Endothelial cell of umbilical vein (primary cell): ENCODE results near the gene STAU1. TPM values are rescaled to one million over a fixed set of nuclear protein-coding genes. Genes with fewer than 3 reads are reported as not detected.

Experiments used
- BruUV-seq: library from RNA; stranded (reverse); fragments of 400-500 nt; replicated peaks from 2 replicates; lab custom pipeline; 2021; lab: Mats Ljungman, UMichigan
- CTCF ChIA-PET: fragments of 300-600, 350-600 bp; sonication (Branson Sonifier 250); formaldehyde crosslinking; loops from one replicate; lab custom pipeline; 2021; ENCODE audit warnings: antibody characterized with exemption, inconsistent platforms; lab: Charles Lee
- POLR2A ChIA-PET: fragments of 300-600, 350-600 bp; sonication (Branson Sonifier 250); formaldehyde crosslinking; loops from one replicate; lab custom pipeline; 2021; ENCODE audit warnings: antibody characterized with exemption, inconsistent platforms; lab: Charles Lee
- DNase-seq: peaks from one replicate; pipeline ENCODE4 v3.0.0-alpha.2; 2011; ENCODE audit warnings: low read depth, low spot score
- FAIRE-seq: peaks from 2 replicates; lab custom pipeline; 2011; peaks lifted over from hg19 to GRCh38; lab: Jason Lieb, UNC
- H2AFZ ChIP-seq: 2 replicates; pipeline ENCODE4 v1.6.0; 2012; ENCODE audit warnings: low read depth, low read length, control low read depth, inconsistent platforms
- H3K27ac ChIP-seq: 2 replicates; pipeline ENCODE4 v1.5.1; 2011; ENCODE audit warnings: low read depth, mild to moderate bottlenecking, control low read depth, low read length, moderate library complexity; ENCODE audit not compliant: insufficient read depth
- H3K27me3 ChIP-seq, 2 experiments: 2 replicates each; pipeline versions ENCODE4 v1.6.0 to v1.6.1; 2011; ENCODE audit warnings: low read length in 2 of 2, mixed read lengths in 1 of 2; ENCODE audit not compliant: control insufficient read depth in 2 of 2, insufficient read depth in 2 of 2
- H3K36me3 ChIP-seq, 2 experiments: 2 replicates in 1 of 2; 3 replicates in 1 of 2; pipeline ENCODE4 v1.5.1; 2011; ENCODE audit warnings: low read length in 2 of 2, mild to moderate bottlenecking in 1 of 2, moderate library complexity in 1 of 2; ENCODE audit not compliant: control insufficient read depth in 2 of 2, insufficient read depth in 2 of 2; ENCODE audit errors: extremely low read depth in 1 of 2
- H3K4me1 ChIP-seq: 3 replicates; pipeline ENCODE4 v1.5.1; 2011; ENCODE audit warnings: mild to moderate bottlenecking, low read length; ENCODE audit not compliant: control insufficient read depth, insufficient read depth; ENCODE audit errors: extremely low read depth
- H3K4me2 ChIP-seq: 2 replicates; pipeline ENCODE4 v1.6.1; 2011; ENCODE audit warnings: low read length, control low read depth, mixed read lengths; ENCODE audit not compliant: insufficient read depth
- H3K4me3 ChIP-seq, 3 experiments: fragments of 200-600 bp in 1 of 3; sonication (generic), shearing (Covaris generic) in 1 of 3; replicated peaks in 1 of 3; 2 replicates each; pipeline ENCODE4 v1.5.1; 2011 to 2016; ENCODE audit warnings: control low read depth in 3 of 3, low read length in 3 of 3, mild to moderate bottlenecking in 2 of 3, inconsistent platforms in 1 of 3, low read depth in 1 of 3, moderate library complexity in 1 of 3; ENCODE audit not compliant: insufficient read depth in 1 of 3
- H3K79me2 ChIP-seq: 2 replicates; pipeline ENCODE4 v1.6.0; 2012; ENCODE audit warnings: low read length, inconsistent platforms; ENCODE audit not compliant: control insufficient read depth, insufficient read depth
- H3K9ac ChIP-seq: replicated peaks from 2 replicates; pipeline ENCODE3; 2011; ENCODE audit warnings: low read length, control low read depth; ENCODE audit not compliant: insufficient read depth; ENCODE audit errors: extremely low read depth
- H3K9me1 ChIP-seq: replicated peaks from 3 replicates; pipeline ENCODE4 v1.6.0; 2011; ENCODE audit warnings: mild to moderate bottlenecking, low read length; ENCODE audit not compliant: control insufficient read depth, insufficient read depth; ENCODE audit errors: extremely low read depth
- H3K9me3 ChIP-seq: replicated peaks from 2 replicates; pipeline ENCODE4 v1.5.1; 2012; ENCODE audit warnings: low read length, inconsistent platforms; ENCODE audit not compliant: control insufficient read depth, insufficient read depth
- H4K20me1 ChIP-seq: replicated peaks from 2 replicates; pipeline ENCODE3; 2011; ENCODE audit warnings: mild to moderate bottlenecking, low read length; ENCODE audit not compliant: control insufficient read depth, insufficient read depth; ENCODE audit errors: extremely low read depth
- CTCF ChIP-seq, 2 donors: IDR thresholded peaks; 1 replicate in 1 of 2; 2 replicates in 1 of 2; pipeline ENCODE4 v1.5.1; 2011; ENCODE audit warnings: low read length in 2 of 2, mild to moderate bottlenecking in 2 of 2, moderate library complexity in 2 of 2, control low read depth in 1 of 2, inconsistent platforms in 1 of 2, low read depth in 1 of 2; ENCODE audit not compliant: insufficient read depth in 1 of 2; ENCODE audit errors: extremely low read depth in 1 of 2
- EZH2 ChIP-seq: IDR thresholded peaks from 2 replicates; pipeline ENCODE4 v1.6.1; 2012; ENCODE audit warnings: borderline replicate concordance, low read depth, mild to moderate bottlenecking, moderate library complexity, low read length, inconsistent platforms; ENCODE audit not compliant: severe bottlenecking
- FOS ChIP-seq: IDR thresholded peaks from 2 replicates; pipeline ENCODE4 v1.6.1; 2011; ENCODE audit warnings: mild to moderate bottlenecking, low read length, moderate library complexity, borderline replicate concordance; ENCODE audit not compliant: insufficient read depth
- GATA2 ChIP-seq: IDR thresholded peaks from 2 replicates; pipeline ENCODE4 v1.7.0; 2011; ENCODE audit warnings: low read depth, mild to moderate bottlenecking, moderate library complexity, mixed read lengths, low read length; ENCODE audit not compliant: insufficient read length, insufficient read depth
- JUN ChIP-seq: IDR thresholded peaks from 2 replicates; pipeline ENCODE4 v1.6.1; 2011; ENCODE audit warnings: borderline replicate concordance, low read depth; ENCODE audit not compliant: insufficient read length, insufficient read depth
- MYC ChIP-seq: IDR thresholded peaks from one replicate; pipeline ENCODE4 v1.6.1; 2011; ENCODE audit warnings: mild to moderate bottlenecking, low read depth, low read length
- POLR2A ChIP-seq: IDR thresholded peaks from 2 replicates; pipeline ENCODE4 v1.6.1; 2012; ENCODE audit warnings: low read depth, mild to moderate bottlenecking, control low read depth, low read length
- POLR2AphosphoS5 ChIP-seq: IDR thresholded peaks from 2 replicates; pipeline ENCODE4 v1.6.1; 2012; ENCODE audit warnings: low read depth, mild to moderate bottlenecking, control low read depth, low read length, moderate library complexity; ENCODE audit not compliant: insufficient read depth
- dilution Hi-C: fragments of 300-500 bp; cut with MboI; formaldehyde crosslinking; loops from one replicate; pipeline ENCODE4 v1.15.0; 2019; ENCODE audit warnings: low sequenced_read_pairs; ENCODE audit not compliant: extremely low pct_ligation_motif_present
- intact Hi-C: fragments of 100-400 bp; cut with micrococcal nuclease; formaldehyde crosslinking; loops from one replicate; pipeline ENCODE4 v1.10.0; 2022
- polyA plus RNA-seq, 4 experiments: library from polyadenylated mRNA; depleted of rRNA in 3 of 4; stranded (reverse) in 3 of 4; unstranded in 1 of 4; fragments of >200 nt; gene quantifications; 2 replicates each; pipeline versions ENCODE4 v1.2.1 to v1.2.3, GENCODE V29; 2011 to 2012; ENCODE audit warnings: missing spikeins in 1 of 4
- total RNA-seq: library from RNA; stranded (reverse); gene quantifications from 2 replicates; pipeline ENCODE4 v1.2.3, GENCODE V29; 2021
- TF ChIP-seq, protein P1 (sequence below): IDR thresholded peaks from 2 replicates; pipeline ENCODE4 v1.6.1; 2011; ENCODE audit not compliant: insufficient read depth, insufficient read length

Gene STAU1
- total and polyA plus RNA-seq, 2 donors (not counting 3 experiments of a cell fraction or from before 2014, with no cell fraction given): 53.1 to 98.1 TPM

- Histone ChIP-seq H3K9me1 (no peaks in the 10 kb centered on the region), H4K20me1 (no peaks in the 10 kb centered on the region), H3K4me1 (no peaks in the 10 kb centered on the region), H2AFZ (no peak overlapping the region), H3K27me3 (no peaks in the 10 kb centered on the region), H3K9ac (no peak overlapping the region), H3K4me3 (no peak overlapping the region), H3K9me3 (no peaks in the 10 kb centered on the region), H3K4me2 (no peak overlapping the region), H3K27ac (no peak overlapping the region), H3K79me2 (no peaks in the 10 kb centered on the region), H3K36me3 (peaks cover 11 to 20% of the 10 kb centered on the region in 2 experiments)
- CTCF ChIA-PET: interaction anchor here (0.8 to 1.0 kb wide), 3 partner anchors 8 to 25 kb away, joined by 3 to 7 read pairs (median 3); no protein-coding TSS in a partner anchor
- FAIRE-seq (no peak), DNase-seq (no peak)
- no TSS peak for BruUV-seq
- intact Hi-C loops (no loop called here), dilution Hi-C loops (no loop called here)
- TF ChIP-seq, protein P1, sequence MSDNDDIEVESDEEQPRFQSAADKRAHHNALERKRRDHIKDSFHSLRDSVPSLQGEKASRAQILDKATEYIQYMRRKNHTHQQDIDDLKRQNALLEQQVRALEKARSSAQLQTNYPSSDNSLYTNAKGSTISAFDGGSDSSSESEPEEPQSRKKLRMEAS: no peak
- TF ChIP-seq POLR2A (no peak), CTCF (IDR thresholded peaks at IDR 0.05; ENCODE audit: extremely low read depth in 1 of 2, insufficient read depth in 1 of 2, low read depth in 1 of 2, low read length in 2 of 2) (no peak), FOS (no peak), JUN (no peak), POLR2AphosphoS5 (no peak), MYC (no peak), GATA2 (no peak), EZH2 (no peak)
- POLR2A ChIA-PET: no interaction called here
Measured at GRCh38 chr20:49078310-49078709, 109.8 kb downstream of the STAU1 start.
